Measurements from ENCODE around the gene RAB41.

DNA sequence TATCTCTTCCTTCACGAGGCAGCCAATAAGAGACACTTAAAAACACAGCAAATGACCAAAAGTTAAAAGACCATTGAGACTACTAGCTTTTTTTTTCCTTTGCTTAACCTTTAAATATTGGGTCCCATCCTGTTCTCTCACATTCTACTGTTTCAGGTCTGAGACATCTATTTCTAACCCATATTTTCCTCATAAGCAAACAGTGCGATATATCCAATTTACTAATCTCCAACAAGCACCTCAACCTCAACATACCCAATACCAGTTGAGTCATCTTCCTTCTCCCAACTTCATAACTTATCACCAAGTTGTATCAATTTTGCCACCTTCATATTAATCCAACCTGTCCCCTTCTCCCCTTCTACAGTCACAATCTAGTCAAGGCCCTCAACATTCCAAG, 40.5 kb upstream of the RAB41 start:
- TF ChIP-seq, protein P1, sequence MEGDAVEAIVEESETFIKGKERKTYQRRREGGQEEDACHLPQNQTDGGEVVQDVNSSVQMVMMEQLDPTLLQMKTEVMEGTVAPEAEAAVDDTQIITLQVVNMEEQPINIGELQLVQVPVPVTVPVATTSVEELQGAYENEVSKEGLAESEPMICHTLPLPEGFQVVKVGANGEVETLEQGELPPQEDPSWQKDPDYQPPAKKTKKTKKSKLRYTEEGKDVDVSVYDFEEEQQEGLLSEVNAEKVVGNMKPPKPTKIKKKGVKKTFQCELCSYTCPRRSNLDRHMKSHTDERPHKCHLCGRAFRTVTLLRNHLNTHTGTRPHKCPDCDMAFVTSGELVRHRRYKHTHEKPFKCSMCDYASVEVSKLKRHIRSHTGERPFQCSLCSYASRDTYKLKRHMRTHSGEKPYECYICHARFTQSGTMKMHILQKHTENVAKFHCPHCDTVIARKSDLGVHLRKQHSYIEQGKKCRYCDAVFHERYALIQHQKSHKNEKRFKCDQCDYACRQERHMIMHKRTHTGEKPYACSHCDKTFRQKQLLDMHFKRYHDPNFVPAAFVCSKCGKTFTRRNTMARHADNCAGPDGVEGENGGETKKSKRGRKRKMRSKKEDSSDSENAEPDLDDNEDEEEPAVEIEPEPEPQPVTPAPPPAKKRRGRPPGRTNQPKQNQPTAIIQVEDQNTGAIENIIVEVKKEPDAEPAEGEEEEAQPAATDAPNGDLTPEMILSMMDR (IDR thresholded peaks at IDR 0.05) = no peak
- TF ChIP-seq POLR2A (IDR thresholded peaks at IDR 0.05) = no peak
